Ascending aorta (tissue), 2 donors: ENCODE data around the gene TMEM158. TPM values are rescaled to one million over a fixed set of nuclear protein-coding genes. Genes with fewer than 3 reads are reported as not detected.

ENCODE experiments used
- DNase-seq, 2 donors: peaks; one replicate each; pipeline ENCODE4 v3.0.0-alpha.2; 2019; ENCODE audit warnings: low spot score in 2 of 2
- H3K27ac ChIP-seq, 2 donors: fragments of 200-600 bp; sonication (generic); one replicate each; pipeline ENCODE4 v1.5.1; 2016 to 2017; ENCODE audit warnings: mild to moderate bottlenecking in 1 of 2
- H3K27me3 ChIP-seq: fragments of 200-600 bp; sonication (generic); one replicate; pipeline ENCODE4 v1.5.1; 2017
- H3K36me3 ChIP-seq, 2 donors: fragments of 200-600 bp; sonication (generic); one replicate each; pipeline ENCODE4 v1.5.1; 2016
- H3K4me1 ChIP-seq, 2 donors: fragments of 200-600 bp; sonication (generic); one replicate each; pipeline ENCODE4 v1.5.1; 2016 to 2017; ENCODE audit warnings: mild to moderate bottlenecking in 1 of 2
- H3K4me3 ChIP-seq, 2 donors: fragments of 200-600 bp; sonication (generic); one replicate each; pipeline ENCODE4 v1.5.1; 2016 to 2017; ENCODE audit warnings: mild to moderate bottlenecking in 1 of 2
- H3K9me3 ChIP-seq, 2 donors: fragments of 200-600 bp; sonication (generic); one replicate each; pipeline ENCODE4 v1.5.1; 2016
- intact Hi-C: fragments of 100-400 bp; cut with DNase I; formaldehyde crosslinking; loops from one replicate; pipeline ENCODE4 v1.15.1; 2023
- total RNA-seq: library from RNA; depleted of rRNA; stranded (reverse); fragments of >200 nt; gene quantifications from one replicate; pipeline ENCODE4 v1.1.0, GENCODE V29; 2016
- TF ChIP-seq, protein P1 (sequence below), 3 experiments: fragments of 200-600 bp in 2 of 3; fragments of 450-650 bp in 1 of 3; sonication (generic) in 2 of 3; IDR thresholded peaks; one replicate each; pipeline ENCODE4 v1.5.1; 2016 to 2019; ENCODE audit warnings: antibody characterized with exemption in 3 of 3, mild to moderate bottlenecking in 1 of 3, moderate library complexity in 1 of 3

TMEM158 gene
- total RNA-seq, 1 donor from 2014 or later: not detected

GRCh38 chr3:45223889-45224727 is 2.0 kb downstream of the TMEM158 start:
- no peak for DNase-seq
- intact Hi-C loops: loop anchor here (10.0 kb wide), 1 partner anchor 271 kb away; no protein-coding TSS in a partner anchor
- no peak overlapping the region for H3K27ac ChIP-seq

GRCh38 chr3:45219694-45220093 is 6.4 kb downstream of the TMEM158 start:
- peaks cover 1 to 6% of the 10 kb centered on the region in 2 donors for H3K4me1 ChIP-seq
- no peak overlapping the region for H3K4me3 ChIP-seq
- H3K9me3 ChIP-seq: no peaks in the 10 kb centered on the region
- no peaks in the 10 kb centered on the region for H3K36me3 ChIP-seq
- TF ChIP-seq, protein P1, sequence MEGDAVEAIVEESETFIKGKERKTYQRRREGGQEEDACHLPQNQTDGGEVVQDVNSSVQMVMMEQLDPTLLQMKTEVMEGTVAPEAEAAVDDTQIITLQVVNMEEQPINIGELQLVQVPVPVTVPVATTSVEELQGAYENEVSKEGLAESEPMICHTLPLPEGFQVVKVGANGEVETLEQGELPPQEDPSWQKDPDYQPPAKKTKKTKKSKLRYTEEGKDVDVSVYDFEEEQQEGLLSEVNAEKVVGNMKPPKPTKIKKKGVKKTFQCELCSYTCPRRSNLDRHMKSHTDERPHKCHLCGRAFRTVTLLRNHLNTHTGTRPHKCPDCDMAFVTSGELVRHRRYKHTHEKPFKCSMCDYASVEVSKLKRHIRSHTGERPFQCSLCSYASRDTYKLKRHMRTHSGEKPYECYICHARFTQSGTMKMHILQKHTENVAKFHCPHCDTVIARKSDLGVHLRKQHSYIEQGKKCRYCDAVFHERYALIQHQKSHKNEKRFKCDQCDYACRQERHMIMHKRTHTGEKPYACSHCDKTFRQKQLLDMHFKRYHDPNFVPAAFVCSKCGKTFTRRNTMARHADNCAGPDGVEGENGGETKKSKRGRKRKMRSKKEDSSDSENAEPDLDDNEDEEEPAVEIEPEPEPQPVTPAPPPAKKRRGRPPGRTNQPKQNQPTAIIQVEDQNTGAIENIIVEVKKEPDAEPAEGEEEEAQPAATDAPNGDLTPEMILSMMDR (IDR thresholded peaks at IDR 0.05): no peak
- intact Hi-C loops: loop anchor here (10.0 kb wide), 1 partner anchor 275 kb away; no protein-coding TSS in a partner anchor
- no peaks in the 10 kb centered on the region for H3K27me3 ChIP-seq
- H3K27ac ChIP-seq: no peak overlapping the region
- no peak for DNase-seq

More at GRCh38 chr3:45223889-45224727, 2.0 kb downstream of the TMEM158 start:
- Histone ChIP-seq H3K4me3 (peak overlapping the region; percentile 64 to 86), H3K36me3 (no peaks in the 10 kb centered on the region), H3K27me3 (no peaks in the 10 kb centered on the region), H3K4me1 (peaks cover 2 to 7% of the 10 kb centered on the region in 2 donors), H3K9me3 (no peaks in the 10 kb centered on the region)
- TF ChIP-seq, protein P1 (IDR thresholded peaks at IDR 0.05): no peak

GRCh38 chr3:45218578-45219390 is 7.3 kb downstream of the TMEM158 start:
- H3K4me3 ChIP-seq: no peak overlapping the region
- no peaks in the 10 kb centered on the region for H3K27me3 ChIP-seq
- TF ChIP-seq, protein P1 (IDR thresholded peaks at IDR 0.05): no peak
- intact Hi-C loops: no loop called here
- no peak for DNase-seq
- H3K9me3 ChIP-seq: no peaks in the 10 kb centered on the region
- H3K4me1 ChIP-seq: no peaks in the 10 kb centered on the region
- H3K36me3 ChIP-seq: no peaks in the 10 kb centered on the region
- H3K27ac ChIP-seq: no peak overlapping the region

GRCh38 chr3:45216021-45216609 is 10.0 kb downstream of the TMEM158 start:
- no peaks in the 10 kb centered on the region for H3K9me3 ChIP-seq
- intact Hi-C loops: no loop called here

DNA sequence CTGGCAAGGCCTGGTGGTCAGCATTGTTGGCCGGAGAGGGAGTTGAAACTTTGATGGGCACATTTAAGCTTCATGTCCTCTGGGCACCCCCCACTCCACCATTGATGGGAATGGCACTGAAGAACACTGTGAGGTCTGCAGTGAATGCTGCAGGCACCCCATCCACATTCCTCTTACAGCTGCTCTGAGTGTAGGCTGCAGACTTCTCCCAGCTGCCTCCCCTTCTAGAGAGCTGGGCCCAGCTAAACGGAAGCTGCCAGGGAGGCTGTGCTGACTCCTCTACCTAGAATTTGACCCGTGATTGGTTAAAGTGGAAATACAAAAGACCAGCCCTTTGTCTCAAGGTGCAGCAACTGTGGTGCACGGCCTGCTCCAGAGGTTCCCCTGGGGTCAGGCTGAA is 10.6 kb downstream of the TMEM158 start:
- Histone ChIP-seq H3K27ac (no peak overlapping the region), H3K9me3 (no peaks in the 10 kb centered on the region), H3K4me3 (no peak overlapping the region), H3K36me3 (no peaks in the 10 kb centered on the region), H3K27me3 (no peaks in the 10 kb centered on the region), H3K4me1 (no peaks in the 10 kb centered on the region)
- DNase-seq: no peak
- TF ChIP-seq, protein P1 (IDR thresholded peaks at IDR 0.05): no peak
- intact Hi-C loops: no loop called here

More at GRCh38 chr3:45216021-45216609, 10.0 kb downstream of the TMEM158 start:
- H3K27ac ChIP-seq: no peak overlapping the region
- no peak for DNase-seq
- TF ChIP-seq, protein P1 (IDR thresholded peaks at IDR 0.05): no peak
- no peaks in the 10 kb centered on the region for H3K36me3 ChIP-seq
- H3K27me3 ChIP-seq: no peaks in the 10 kb centered on the region
- H3K4me3 ChIP-seq: no peak overlapping the region
- H3K4me1 ChIP-seq: no peaks in the 10 kb centered on the region
